ENCODE data around the gene DNAJC4. TPM values are rescaled to one million over a fixed set of nuclear protein-coding genes. Genes with fewer than 3 reads are reported as not detected.

Gene DNAJC4
- total RNA-seq, 1 experiment from 2014 or later: 24.2 TPM

DNA sequence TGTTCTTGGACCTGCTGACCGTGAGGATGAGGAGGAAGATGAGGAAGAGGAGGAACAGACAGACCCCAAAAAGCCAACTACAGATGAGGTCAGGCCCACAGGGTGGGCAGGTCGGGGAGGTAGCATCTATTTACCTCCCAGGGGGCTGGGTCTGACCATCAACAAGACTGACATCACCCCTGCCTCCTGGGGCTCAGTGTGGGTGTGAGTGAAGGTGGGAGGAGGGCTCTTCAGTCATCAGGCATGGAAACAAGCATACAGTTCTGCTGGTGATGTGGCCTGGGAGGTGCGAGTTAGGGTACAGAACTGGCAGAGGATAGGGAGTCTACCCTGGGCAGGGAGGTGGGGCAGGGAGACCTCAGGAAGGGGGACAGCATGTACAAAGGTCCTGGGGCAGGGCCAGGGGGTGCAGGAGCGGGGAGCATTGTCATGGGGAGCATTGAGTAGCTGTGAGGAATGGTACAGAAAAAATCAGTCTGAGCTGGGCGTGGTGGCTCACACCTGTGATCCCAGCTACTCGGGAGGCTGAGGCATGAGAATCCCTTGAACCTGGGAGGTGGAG is 29.9 kb downstream of the DNAJC4 start:
- H3K79me1 ChIP-seq (ENCODE audit: insufficient read depth, low read depth, low read length, poor library complexity, severe bottlenecking): no peaks in the 10 kb centered on the region
- H3K4ac ChIP-seq (ENCODE audit: low read depth, low read length): no peak overlapping the region
- no peak overlapping the region for H3K23ac ChIP-seq (ENCODE audit: insufficient read length, low read depth, low read length)
- no peaks in the 10 kb centered on the region for H3K79me2 ChIP-seq (ENCODE audit: insufficient read depth, low read length)
- H3K27me3 ChIP-seq (ENCODE audit: insufficient read depth, low read length): no peaks in the 10 kb centered on the region
- no CpG with 5 or more reads among the region's 6 CpGs for WGBS (ENCODE audit: extremely low coverage, insufficient read length, low lambda C conversion rate)
- H2BK20ac ChIP-seq (ENCODE audit: low read depth, low read length, poor library complexity, severe bottlenecking): no peak overlapping the region
- no peak overlapping the region for H2BK15ac ChIP-seq (ENCODE audit: low read depth, low read length)
- H4K8ac ChIP-seq (replicated peaks; ENCODE audit: insufficient read length, low read depth, low read length): no peak overlapping the region
- H2BK120ac ChIP-seq (ENCODE audit: low read depth, low read length, poor library complexity, severe bottlenecking): no peak overlapping the region
- H2BK12ac ChIP-seq (ENCODE audit: insufficient read length, low read depth, low read length): no peak overlapping the region
- no peak overlapping the region for H3T11ph ChIP-seq (ENCODE audit: low read length)
- H4K5ac ChIP-seq (ENCODE audit: insufficient read length, low read depth, low read length): no peak overlapping the region
- H3K4me1 ChIP-seq (ENCODE audit: insufficient read depth, low read length): no peaks in the 10 kb centered on the region
- no peak overlapping the region for H3K14ac ChIP-seq (ENCODE audit: insufficient read depth, low read length)
- H3K9ac ChIP-seq (ENCODE audit: extremely low read depth, insufficient read length, low read length): no peak overlapping the region
- no peaks in the 10 kb centered on the region for H3K23me2 ChIP-seq (ENCODE audit: insufficient read length, low read depth, low read length, poor library complexity, severe bottlenecking)
- DNase-seq: no peak
- no peak overlapping the region for H3K56ac ChIP-seq (ENCODE audit: insufficient read length, low read depth, low read length)
- H2AFZ ChIP-seq (ENCODE audit: low read length): no peak overlapping the region
- H3K9me3 Mint-ChIP-seq: no peaks in the 10 kb centered on the region
- no peak overlapping the region for H3K4me2 ChIP-seq (ENCODE audit: insufficient read depth, insufficient read length, low read length)
- peaks cover 47 to 83% (median 68%) of the 10 kb centered on the region in 3 experiments for H3K36me3 Mint-ChIP-seq (ENCODE audit: insufficient read depth in 1 of 3, low read depth in 3 of 3)
- no peak overlapping the region for H2BK5ac ChIP-seq (ENCODE audit: insufficient read length, low read length)
- H3K4me1 Mint-ChIP-seq: peaks cover 0 to 8% of the 10 kb centered on the region in 2 experiments; a peak in 3 of 4 replicates
- no peak overlapping the region for H4K91ac ChIP-seq (ENCODE audit: insufficient read length, low read depth, low read length)
- no peak overlapping the region for H3K4me3 Mint-ChIP-seq
- no peaks in the 10 kb centered on the region for H3K27me3 Mint-ChIP-seq (ENCODE audit: low read depth)
- no peak for TF ChIP-seq CTCF (conservative IDR thresholded peaks at IDR 0.05)
- H3K27ac ChIP-seq (ENCODE audit: insufficient read length, low read depth, low read length): no peak overlapping the region
- no peak overlapping the region for H3K18ac ChIP-seq (ENCODE audit: insufficient read length, low read depth, low read length)
- no peak overlapping the region for H2AK5ac ChIP-seq (ENCODE audit: insufficient read length, low read length)
- peak overlapping the region in 1 of 3 experiments; percentile 13; a peak in 1 of 7 replicates for H3K27ac Mint-ChIP-seq
- H4K20me1 ChIP-seq (ENCODE audit: control insufficient read depth, insufficient read depth, insufficient read length): no peaks in the 10 kb centered on the region
- H3K9me3 ChIP-seq (ENCODE audit: control insufficient read depth, low read depth, low read length): no peaks in the 10 kb centered on the region

All from H9 (cell line).